ENCODE measurements around the gene MC1R.

GRCh38 chr16:89884041-89884421 lies 34.6 kb upstream of the MC1R start:
- no peak for TF ChIP-seq POLR2A (IDR thresholded peaks at IDR 0.05; ENCODE audit: extremely low read depth, insufficient read length)
- TF ChIP-seq, protein P1, sequence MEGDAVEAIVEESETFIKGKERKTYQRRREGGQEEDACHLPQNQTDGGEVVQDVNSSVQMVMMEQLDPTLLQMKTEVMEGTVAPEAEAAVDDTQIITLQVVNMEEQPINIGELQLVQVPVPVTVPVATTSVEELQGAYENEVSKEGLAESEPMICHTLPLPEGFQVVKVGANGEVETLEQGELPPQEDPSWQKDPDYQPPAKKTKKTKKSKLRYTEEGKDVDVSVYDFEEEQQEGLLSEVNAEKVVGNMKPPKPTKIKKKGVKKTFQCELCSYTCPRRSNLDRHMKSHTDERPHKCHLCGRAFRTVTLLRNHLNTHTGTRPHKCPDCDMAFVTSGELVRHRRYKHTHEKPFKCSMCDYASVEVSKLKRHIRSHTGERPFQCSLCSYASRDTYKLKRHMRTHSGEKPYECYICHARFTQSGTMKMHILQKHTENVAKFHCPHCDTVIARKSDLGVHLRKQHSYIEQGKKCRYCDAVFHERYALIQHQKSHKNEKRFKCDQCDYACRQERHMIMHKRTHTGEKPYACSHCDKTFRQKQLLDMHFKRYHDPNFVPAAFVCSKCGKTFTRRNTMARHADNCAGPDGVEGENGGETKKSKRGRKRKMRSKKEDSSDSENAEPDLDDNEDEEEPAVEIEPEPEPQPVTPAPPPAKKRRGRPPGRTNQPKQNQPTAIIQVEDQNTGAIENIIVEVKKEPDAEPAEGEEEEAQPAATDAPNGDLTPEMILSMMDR (IDR thresholded peaks at IDR 0.05; ENCODE audit: low read depth, low read length), result no peak
